HEK293 (cell line): ENCODE measurements around the gene SULF2.

Experiments used
- CTCF ChIP-seq: fragments of 450-650 bp; formaldehyde crosslinking; IDR thresholded peaks from 2 replicates; pipeline ENCODE4 v1.5.1; 2016; ENCODE audit warnings: missing biosample characterization, missing genetic modification characterization
- HOXA7 ChIP-seq: sonication (generic); formaldehyde crosslinking; IDR thresholded peaks from 2 replicates; pipeline ENCODE4 v1.8.1; 2022; ENCODE audit warnings: missing genetic modification reagents, borderline replicate concordance
- MYNN ChIP-seq: fragments of 450-650 bp; formaldehyde crosslinking; IDR thresholded peaks from 2 replicates; pipeline ENCODE4 v1.5.1; 2016; ENCODE audit warnings: missing biosample characterization, missing genetic modification characterization, borderline replicate concordance
- REST ChIP-seq: fragments of 450-650 bp; formaldehyde crosslinking; IDR thresholded peaks from 2 replicates; pipeline ENCODE4 v1.5.1; 2016; ENCODE audit warnings: missing biosample characterization, missing genetic modification characterization
- SP2 ChIP-seq: fragments of 450-650 bp; formaldehyde crosslinking; IDR thresholded peaks from 2 replicates; pipeline ENCODE4 v1.5.1; 2016; ENCODE audit warnings: missing biosample characterization, missing genetic modification characterization
- ZNF140 ChIP-seq: fragments of 450-650 bp; formaldehyde crosslinking; IDR thresholded peaks from 2 replicates; pipeline ENCODE4 v1.5.1; 2016; ENCODE audit warnings: missing biosample characterization, missing genetic modification characterization
- ZNF311 ChIP-seq: fragments of 450-650 bp; formaldehyde crosslinking; IDR thresholded peaks from 2 replicates; pipeline ENCODE4 v1.5.1; 2017; ENCODE audit warnings: missing biosample characterization, missing genetic modification characterization, borderline replicate concordance
- ZNF324 ChIP-seq: fragments of 450-650 bp; formaldehyde crosslinking; IDR thresholded peaks from 2 replicates; pipeline ENCODE4 v1.5.1; 2016; ENCODE audit warnings: missing biosample characterization, missing genetic modification characterization
- ZNF624 ChIP-seq: fragments of 450-650 bp; formaldehyde crosslinking; IDR thresholded peaks from 2 replicates; pipeline ENCODE4 v1.5.1; 2017; ENCODE audit warnings: missing biosample characterization, missing genetic modification characterization
- ZNF626 ChIP-seq: fragments of 450-650 bp; sonication (Bioruptor Pico); formaldehyde crosslinking; IDR thresholded peaks from 2 replicates; pipeline ENCODE4 v1.5.1; 2018; ENCODE audit warnings: missing biosample characterization, missing genetic modification characterization, inconsistent platforms
- ZNF645 ChIP-seq: fragments of 450-650 bp; formaldehyde crosslinking; IDR thresholded peaks from 2 replicates; pipeline ENCODE4; 2016; ENCODE audit warnings: missing biosample characterization, missing genetic modification characterization
- ZSCAN18 ChIP-seq: fragments of 450-650 bp; formaldehyde crosslinking; IDR thresholded peaks from 2 replicates; pipeline ENCODE4 v1.5.1; 2016; ENCODE audit warnings: missing biosample characterization, missing genetic modification characterization

- no peak for TF ChIP-seq ZSCAN18
- TF ChIP-seq MYNN: no peak
- no peak for TF ChIP-seq CTCF (tag by site-specific recombination)
- TF ChIP-seq ZNF311 (tag by site-specific recombination): no peak
- no peak for TF ChIP-seq ZNF624
- TF ChIP-seq HOXA7 (CRISPR knock-in tag): no peak
- no peak for TF ChIP-seq SP2 (tag by site-specific recombination)
- TF ChIP-seq ZNF324 (tag by site-specific recombination): no peak
- no peak for TF ChIP-seq ZNF140
- TF ChIP-seq ZNF626 (tag by site-specific recombination): no peak
- no peak for TF ChIP-seq ZNF645 (tag by site-specific recombination)
- no peak for TF ChIP-seq REST (tag by site-specific recombination)
Observed at GRCh38 chr20:47801759-47802158, 16.5 kb upstream of the SULF2 start.
